GM19023 (cell line): Measurements from ENCODE around the gene NPFFR2.
"Not testable (repeated sequence)": the region's sequence is repeated elsewhere in the genome, so short reads cannot be mapped to it uniquely, and the experiment has no call there.

Experiments used
- ATAC-seq: cut with Tn5 transposase; IDR thresholded peaks from one replicate; pipeline ENCODE4 v1.9.1; 2021; ENCODE audit warnings: mild to moderate bottlenecking, moderate library complexity; ENCODE audit not compliant: unreplicated experiment

Gene NPFFR2

DNA sequence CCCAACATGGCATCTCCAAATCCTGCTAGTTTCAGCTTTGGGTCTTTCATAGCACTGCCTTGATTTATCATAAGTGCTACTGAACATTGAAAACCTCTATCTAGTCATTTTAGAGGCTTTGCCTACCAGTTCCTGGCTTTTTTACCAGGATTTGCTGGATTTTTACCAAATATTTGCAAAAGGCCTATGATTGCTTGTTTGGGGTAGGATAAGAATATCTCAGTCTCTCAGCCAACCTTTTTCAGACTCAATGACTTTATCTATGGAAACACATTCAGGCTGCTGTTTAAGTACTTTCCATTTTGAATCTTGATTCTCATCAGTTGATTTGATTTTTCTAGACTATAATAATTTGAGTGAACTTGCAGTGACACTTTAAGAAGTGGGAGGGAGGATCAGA is 80.1 kb downstream of the NPFFR2 start:
- no peak for ATAC-seq

GRCh38 chr4:72112514-72113156 is 80.8 kb downstream of the NPFFR2 start:
- ATAC-seq: peak; percentile 91

DNA sequence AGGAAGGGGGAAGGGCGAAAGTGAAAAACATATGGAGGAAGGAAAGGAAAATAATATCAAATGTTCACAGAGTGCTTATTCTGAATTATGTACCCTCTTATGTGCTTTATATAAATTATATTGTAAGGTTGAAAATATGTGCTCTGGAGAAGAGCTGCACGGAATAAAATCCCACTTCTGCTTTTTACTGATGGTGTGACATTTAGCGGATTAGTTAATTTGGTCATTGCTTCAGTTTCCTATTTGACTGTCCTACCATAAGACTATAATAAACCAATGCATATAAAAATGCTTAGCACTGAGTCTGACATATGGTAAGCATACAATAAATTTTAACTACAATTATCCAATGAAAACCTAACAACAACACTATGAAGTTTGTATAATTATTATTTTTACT is 86.2 kb downstream of the NPFFR2 start:
- ATAC-seq: no peak

DNA sequence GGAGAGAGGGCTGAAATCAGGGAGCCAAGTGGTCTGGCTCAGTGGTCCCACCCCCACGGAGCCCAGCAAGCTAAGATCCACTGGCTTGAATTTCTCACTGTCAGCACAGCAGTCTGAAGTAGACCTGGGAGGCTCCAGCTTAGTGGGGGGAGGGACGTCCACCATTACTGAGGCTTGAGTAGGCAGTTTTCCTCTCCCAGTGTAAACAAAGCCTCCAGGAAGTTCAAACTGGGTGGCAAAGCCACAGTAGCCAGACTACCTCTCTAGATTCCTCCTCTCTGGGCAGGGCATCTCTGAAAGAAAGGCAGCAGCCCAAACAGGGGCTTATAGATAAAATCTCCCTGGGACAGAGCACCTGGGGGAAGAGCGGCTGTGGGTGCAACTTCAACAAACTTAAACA is 88.1 kb downstream of the NPFFR2 start:
- ATAC-seq: no peak

GRCh38 chr4:72128741-72129140 is 96.9 kb downstream of the NPFFR2 start:
- ATAC-seq: no peak

GRCh38 chr4:72136429-72136828 is 104.6 kb downstream of the NPFFR2 start:
- ATAC-seq: no peak

GRCh38 chr4:72139997-72140396 is 108.2 kb downstream of the NPFFR2 start:
- not testable (repeated sequence) for ATAC-seq

DNA sequence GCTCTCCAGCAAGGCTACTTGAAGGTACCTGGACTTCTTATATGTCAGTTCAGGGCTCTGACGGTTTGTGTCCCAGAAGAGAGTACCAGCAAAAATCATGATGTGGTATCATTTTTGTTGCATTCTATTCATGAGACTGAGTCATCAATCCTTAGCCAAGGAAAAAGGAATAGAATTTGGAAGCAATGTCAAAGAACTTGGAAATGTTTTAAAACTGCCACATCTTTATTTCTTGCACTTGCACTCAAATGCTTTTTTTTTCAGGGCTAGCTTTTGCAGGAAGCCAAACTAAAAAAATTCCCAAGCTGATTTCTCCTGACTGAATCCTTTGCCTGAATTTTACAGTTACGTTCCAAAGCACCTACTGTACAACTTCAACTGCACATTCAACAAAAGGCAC is 112.4 kb downstream of the NPFFR2 start:
- no peak for ATAC-seq

- ATAC-seq: no peak
Observed at GRCh38 chr4:72152731-72153130, 120.9 kb downstream of the NPFFR2 start.

GRCh38 chr4:72153634-72154033 is 121.8 kb downstream of the NPFFR2 start:
- ATAC-seq: not testable (repeated sequence)

- not testable (repeated sequence) for ATAC-seq
Observed at GRCh38 chr4:72169285-72169684, 137.5 kb downstream of the NPFFR2 start.

DNA sequence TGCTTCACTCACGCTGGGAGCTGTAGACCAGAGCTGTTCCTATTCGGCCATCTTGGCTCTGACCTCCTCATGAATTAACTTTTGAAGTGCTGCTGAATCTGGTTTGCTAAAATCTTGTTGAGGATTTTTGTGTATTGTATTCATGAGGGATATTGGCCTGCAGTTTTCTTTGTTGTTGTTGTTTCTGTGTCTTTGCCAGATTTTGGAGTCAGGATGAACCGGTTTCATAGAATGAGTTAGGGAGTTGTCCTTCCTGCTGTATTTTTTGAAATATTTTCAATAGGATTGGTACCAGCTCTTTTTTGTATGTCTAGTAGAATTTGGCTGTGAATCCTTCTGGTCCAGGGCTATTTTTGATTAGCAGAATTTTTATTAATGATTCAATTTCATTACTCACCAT is 138.1 kb downstream of the NPFFR2 start:
- ATAC-seq: no peak

DNA sequence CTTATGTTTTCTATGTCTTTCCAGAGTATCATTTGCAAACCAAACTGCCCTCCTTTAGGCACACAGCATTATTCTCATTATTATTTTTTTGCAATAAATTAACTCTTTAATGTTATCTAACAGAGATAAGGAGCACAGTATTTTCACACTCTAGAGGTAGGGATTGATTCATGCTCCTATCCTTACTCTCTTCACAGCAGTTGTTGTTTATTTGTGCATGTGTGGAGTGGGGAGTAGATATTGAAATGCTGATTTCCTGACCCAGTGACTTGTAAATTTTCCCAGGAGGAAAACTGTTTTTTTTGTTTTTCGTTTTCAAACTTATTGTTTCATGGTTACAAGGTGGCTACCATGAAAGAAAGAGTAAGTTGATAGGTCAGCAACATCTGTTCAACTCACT is 140.0 kb downstream of the NPFFR2 start:
- ATAC-seq: no peak

DNA sequence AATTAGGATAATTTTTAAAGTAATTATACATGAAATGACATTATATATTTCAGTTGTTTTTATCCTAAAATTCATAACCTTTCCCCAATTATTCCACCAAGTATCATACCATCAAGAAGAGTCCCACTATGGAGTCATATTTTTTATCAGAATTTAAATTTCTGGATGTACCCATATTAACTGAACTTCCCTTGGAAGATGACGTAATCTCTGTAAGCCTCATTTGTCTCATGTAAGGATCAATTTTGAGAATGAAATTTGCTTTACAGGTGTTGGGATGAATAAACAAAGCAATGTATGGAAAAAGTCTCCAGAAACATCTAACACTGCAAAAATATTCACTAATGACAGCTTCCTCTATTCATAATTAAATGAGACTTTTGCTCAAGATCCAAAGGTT is 147.5 kb downstream of the NPFFR2 start:
- ATAC-seq: no peak

- peak; percentile 77 for ATAC-seq
Observed at GRCh38 chr4:72186714-72187113, 154.9 kb downstream of the NPFFR2 start.

GRCh38 chr4:72194046-72194445 is 162.2 kb downstream of the NPFFR2 start:
- ATAC-seq: no peak

- no peak for ATAC-seq
Observed at GRCh38 chr4:72194453-72194852, 162.7 kb downstream of the NPFFR2 start.
